ENCODE data around the gene GPR183. TPM values are rescaled to one million over a fixed set of nuclear protein-coding genes. Genes with fewer than 3 reads are reported as not detected.
"Not testable (repeated sequence)": the region's sequence is repeated elsewhere in the genome, so short reads cannot be mapped to it uniquely, and the experiment has no call there.

GPR183 gene
- total RNA-seq, 1 donor from 2014 or later, result 12.0 TPM

GRCh38 chr13:99250982-99251825 is 56.0 kb downstream of the GPR183 start:
- Histone ChIP-seq H3K9me3 (no peaks in the 10 kb centered on the region), H3K4me1 (no peaks in the 10 kb centered on the region), H3K4me3 (no peak overlapping the region), H3K27me3 (no peaks in the 10 kb centered on the region), H3K27ac (no peak overlapping the region), H3K36me3 (peaks cover 0 to 9% of the 10 kb centered on the region in 2 donors)
- intact Hi-C loops (cut with DNase I), result no loop called here
- no peak for TF ChIP-seq POLR2A (IDR thresholded peaks at IDR 0.05)
- no peak for TF ChIP-seq POLR2AphosphoS5 (IDR thresholded peaks at IDR 0.05; ENCODE audit: insufficient read depth in 1 of 2, low read depth in 1 of 2)
- TF ChIP-seq CTCF (IDR thresholded peaks at IDR 0.05), result no peak
- DNase-seq (ENCODE audit: extremely low spot score in 2 of 2), result no peak

GRCh38 chr13:99249606-99250005 is 57.6 kb downstream of the GPR183 start:
- H3K27me3 ChIP-seq; H3K36me3 ChIP-seq; H3K9me3 ChIP-seq; intact Hi-C loops (cut with DNase I); H3K4me1 ChIP-seq; DNase-seq (ENCODE audit: extremely low spot score in 2 of 2); H3K4me3 ChIP-seq; H3K27ac ChIP-seq: not testable (repeated sequence)

GRCh38 chr13:99249178-99249577 is 58.0 kb downstream of the GPR183 start:
- H3K4me1 ChIP-seq; H3K27ac ChIP-seq; H3K27me3 ChIP-seq; H3K9me3 ChIP-seq; H3K36me3 ChIP-seq; H3K4me3 ChIP-seq; DNase-seq (ENCODE audit: extremely low spot score in 2 of 2); intact Hi-C loops (cut with DNase I): not testable (repeated sequence)

DNA sequence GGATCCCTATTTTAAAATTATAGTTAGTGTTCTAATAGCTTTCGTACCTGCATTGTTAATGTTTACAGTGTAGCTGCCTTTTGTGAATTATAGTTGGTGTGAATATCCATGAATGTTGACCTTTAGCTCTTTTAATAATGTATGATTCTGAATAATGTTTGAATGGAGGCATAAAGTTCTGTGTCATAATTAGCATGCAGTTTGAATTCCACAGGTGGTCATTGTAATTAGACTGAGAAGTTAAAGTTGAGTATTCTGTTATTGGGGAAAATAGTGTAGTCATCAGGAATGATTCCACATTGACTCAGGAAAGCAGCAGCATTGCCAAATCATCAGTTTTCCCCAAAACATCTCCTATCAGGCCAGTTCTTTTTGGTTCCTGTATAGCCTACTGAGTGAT is 61.1 kb downstream of the GPR183 start:
- intact Hi-C loops (cut with DNase I), result no loop called here
- no peak for TF ChIP-seq POLR2A (IDR thresholded peaks at IDR 0.05)
- no peak for TF ChIP-seq CTCF (IDR thresholded peaks at IDR 0.05)
- no peak for TF ChIP-seq POLR2AphosphoS5 (IDR thresholded peaks at IDR 0.05; ENCODE audit: insufficient read depth in 1 of 2, low read depth in 1 of 2)
- H3K27me3 ChIP-seq, result no peaks in the 10 kb centered on the region
- H3K9me3 ChIP-seq, result no peaks in the 10 kb centered on the region
- H3K4me3 ChIP-seq, result no peak overlapping the region
- H3K4me1 ChIP-seq, result no peaks in the 10 kb centered on the region
- peaks cover 0 to 5% of the 10 kb centered on the region in 2 donors for H3K36me3 ChIP-seq
- no peak for DNase-seq (ENCODE audit: extremely low spot score in 2 of 2)
- H3K27ac ChIP-seq, result no peak overlapping the region

MicroRNAs encoded within 50 kb of the gene (microRNA counts, 767-probe panel; counts per million panel counts)
- 238 to 261 counts per million in 2 donors for microRNA hsa-miR-623

Small RNA genes within 50 kb of the gene (microRNA-seq; reads per million reads assigned to microRNA genes)
- gene MIR623 (ENCODE audit: borderline number of aligned reads, borderline replicate concordance), result not detected

Small RNA genes within 50 kb of the gene (small RNA-seq; reads per million reads assigned to genes)
- not detected for gene MIR623

Other genes starting within 250 kb of the GPR183 start
- 57.7 TPM for gene UBAC2, start 106.5 kb downstream of the GPR183 start, total RNA-seq
- gene GPR18, start 49.0 kb downstream of the GPR183 start, total RNA-seq, result not detected
- 59.2 TPM for gene TM9SF2, start 194.1 kb upstream of the GPR183 start, total RNA-seq

All from vagina (tissue), 2 donors.